Measurements from ENCODE around the gene RALGPS2. TPM values are rescaled to one million over a fixed set of nuclear protein-coding genes. Genes with fewer than 3 reads are reported as not detected.

Gene RALGPS2
- total RNA-seq, 1 donor from 2014 or later = 29.8 TPM

DNA sequence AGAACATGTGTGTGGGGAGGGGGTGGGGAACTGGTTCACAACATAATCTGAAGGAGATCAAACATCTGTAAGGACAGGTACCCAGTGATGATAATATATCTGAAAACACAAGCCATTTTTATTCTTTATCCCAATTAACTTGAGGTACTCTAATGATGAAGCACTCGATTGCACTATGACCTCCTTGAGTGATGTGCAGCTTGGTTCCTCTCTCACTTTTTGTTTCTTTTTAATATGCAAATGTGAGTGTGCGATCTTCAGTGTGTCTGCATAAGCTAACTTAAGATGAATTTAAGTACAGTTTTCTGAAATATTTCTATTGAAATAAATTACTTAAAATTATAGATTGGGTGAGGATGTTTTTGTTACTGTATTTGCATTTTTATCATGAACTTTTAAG, 196.5 kb downstream of the RALGPS2 start:
- no peak for DNase-seq (ENCODE audit: low spot score)
- no peaks in the 10 kb centered on the region for H3K9me3 Mint-ChIP-seq (ENCODE audit: unreplicated experiment)
- no peaks in the 10 kb centered on the region for H3K27me3 Mint-ChIP-seq (ENCODE audit: unreplicated experiment)
- no peaks in the 10 kb centered on the region for H3K36me3 Mint-ChIP-seq (ENCODE audit: low read depth, unreplicated experiment)
- no peaks in the 10 kb centered on the region for H3K4me1 Mint-ChIP-seq (ENCODE audit: unreplicated experiment)
- no peak for TF ChIP-seq CTCF (IDR thresholded peaks at IDR 0.05; ENCODE audit: unreplicated experiment)
- no peak overlapping the region for H3K4me3 Mint-ChIP-seq (ENCODE audit: unreplicated experiment)
- no peak overlapping the region for H3K27ac Mint-ChIP-seq (ENCODE audit: unreplicated experiment)

DNA sequence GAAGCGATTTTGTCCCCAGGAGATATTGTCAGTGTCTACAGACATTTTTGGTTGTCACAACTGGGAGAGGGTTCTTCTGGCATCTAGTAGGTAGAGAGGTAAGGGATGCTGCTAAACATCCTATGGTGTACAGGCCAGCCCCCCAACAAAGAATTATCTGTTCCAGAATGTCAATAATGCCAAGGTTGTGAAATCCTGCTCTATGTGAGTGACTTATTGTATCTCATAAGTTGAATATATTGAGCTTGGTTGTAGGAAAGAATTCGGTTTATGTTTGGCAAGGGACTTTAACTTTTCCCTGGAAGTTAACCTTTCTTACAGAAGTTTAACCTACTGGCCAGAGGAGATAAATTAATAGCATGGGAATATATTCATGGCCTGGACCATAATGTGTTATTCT, 198.5 kb downstream of the RALGPS2 start:
- TF ChIP-seq CTCF (IDR thresholded peaks at IDR 0.05; ENCODE audit: unreplicated experiment) = no peak

DNA sequence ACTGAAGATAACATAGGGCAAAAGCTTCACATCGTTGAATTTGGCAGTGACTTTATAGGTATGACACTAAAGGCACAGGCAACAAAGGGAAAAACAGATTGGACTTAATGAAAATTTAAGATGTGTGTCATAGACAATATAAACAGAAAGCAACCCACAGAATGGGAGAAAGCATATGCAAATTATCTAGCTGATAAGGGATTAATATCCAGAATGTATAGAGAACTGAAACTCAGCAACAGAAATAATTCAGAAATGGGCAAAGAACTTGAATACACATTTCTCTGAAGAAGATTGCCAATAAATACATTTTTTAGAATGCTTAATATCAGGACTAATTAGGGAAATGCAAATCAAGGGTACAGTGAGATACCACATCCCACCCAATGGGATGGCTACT, 201.0 kb downstream of the RALGPS2 start:
- Mint-ChIP-seq H3K27me3 (ENCODE audit: unreplicated experiment) (no peaks in the 10 kb centered on the region), H3K9me3 (ENCODE audit: unreplicated experiment) (no peaks in the 10 kb centered on the region), H3K4me3 (ENCODE audit: unreplicated experiment) (no peak overlapping the region), H3K4me1 (ENCODE audit: unreplicated experiment) (no peaks in the 10 kb centered on the region), H3K27ac (ENCODE audit: unreplicated experiment) (no peak overlapping the region), H3K36me3 (ENCODE audit: low read depth, unreplicated experiment) (no peaks in the 10 kb centered on the region)
- DNase-seq (ENCODE audit: low spot score) = no peak
- no peak for TF ChIP-seq CTCF (IDR thresholded peaks at IDR 0.05; ENCODE audit: unreplicated experiment)

More for the DNA sequence above, 198.5 kb downstream of the RALGPS2 start:
- no peak for DNase-seq (ENCODE audit: low spot score)
- H3K9me3 Mint-ChIP-seq (ENCODE audit: unreplicated experiment) = no peaks in the 10 kb centered on the region
- H3K27me3 Mint-ChIP-seq (ENCODE audit: unreplicated experiment) = no peaks in the 10 kb centered on the region
- H3K36me3 Mint-ChIP-seq (ENCODE audit: low read depth, unreplicated experiment) = no peaks in the 10 kb centered on the region
- no peaks in the 10 kb centered on the region for H3K4me1 Mint-ChIP-seq (ENCODE audit: unreplicated experiment)
- no peak overlapping the region for H3K27ac Mint-ChIP-seq (ENCODE audit: unreplicated experiment)
- no peak overlapping the region for H3K4me3 Mint-ChIP-seq (ENCODE audit: unreplicated experiment)

DNA sequence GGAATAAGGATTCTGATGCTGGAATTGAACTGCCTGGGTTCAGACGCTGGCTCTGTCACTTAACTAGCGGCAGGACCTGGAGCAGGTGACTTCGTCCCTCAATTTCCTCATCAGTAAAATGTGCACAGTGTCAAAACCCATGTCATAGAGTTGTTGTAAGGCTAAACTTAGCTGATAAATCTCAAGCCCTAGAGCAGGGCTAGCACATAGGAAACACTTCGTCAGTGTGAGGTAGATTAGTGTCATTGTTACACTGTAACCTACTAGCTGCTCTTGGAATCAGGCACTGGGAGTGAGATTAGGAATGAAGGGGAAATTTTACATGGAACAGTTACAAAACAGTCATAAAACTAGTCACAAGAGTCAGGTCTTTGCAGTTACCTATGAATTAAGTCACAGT, 202.0 kb downstream of the RALGPS2 start:
- no peak for DNase-seq (ENCODE audit: low spot score)
- TF ChIP-seq CTCF (IDR thresholded peaks at IDR 0.05; ENCODE audit: unreplicated experiment) = no peak
- Mint-ChIP-seq H3K4me3 (ENCODE audit: unreplicated experiment) (no peak overlapping the region), H3K4me1 (ENCODE audit: unreplicated experiment) (no peaks in the 10 kb centered on the region), H3K9me3 (ENCODE audit: unreplicated experiment) (no peaks in the 10 kb centered on the region), H3K36me3 (ENCODE audit: low read depth, unreplicated experiment) (no peaks in the 10 kb centered on the region), H3K27me3 (ENCODE audit: unreplicated experiment) (no peaks in the 10 kb centered on the region), H3K27ac (ENCODE audit: unreplicated experiment) (no peak overlapping the region)

DNA sequence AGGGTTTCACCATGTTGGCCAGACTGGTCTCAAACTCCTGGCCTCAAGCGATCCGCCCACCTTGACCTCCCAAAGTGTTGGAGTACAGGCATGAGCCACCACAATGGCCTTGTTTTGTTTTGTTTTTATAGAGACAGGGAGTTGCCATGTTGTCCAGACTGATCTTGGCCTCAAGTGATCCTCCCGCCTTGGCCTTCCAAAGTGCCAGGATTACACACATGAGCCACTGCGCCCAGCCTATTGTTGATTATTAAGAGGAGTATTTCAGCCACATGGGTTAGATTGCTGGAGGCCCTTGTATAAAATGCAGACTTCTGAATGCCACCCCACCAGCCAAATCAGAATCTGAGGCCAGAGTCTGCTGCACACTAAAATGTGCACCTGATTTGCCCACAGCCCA, 203.0 kb downstream of the RALGPS2 start:
- DNase-seq (ENCODE audit: low spot score) = no peak
- no peaks in the 10 kb centered on the region for H3K4me1 Mint-ChIP-seq (ENCODE audit: unreplicated experiment)
- no peak overlapping the region for H3K4me3 Mint-ChIP-seq (ENCODE audit: unreplicated experiment)
- no peaks in the 10 kb centered on the region for H3K36me3 Mint-ChIP-seq (ENCODE audit: low read depth, unreplicated experiment)
- TF ChIP-seq CTCF (IDR thresholded peaks at IDR 0.05; ENCODE audit: unreplicated experiment) = no peak
- no peaks in the 10 kb centered on the region for H3K27me3 Mint-ChIP-seq (ENCODE audit: unreplicated experiment)
- H3K9me3 Mint-ChIP-seq (ENCODE audit: unreplicated experiment) = no peaks in the 10 kb centered on the region
- H3K27ac Mint-ChIP-seq (ENCODE audit: unreplicated experiment) = no peak overlapping the region
